ENCODE results near the gene PI4K2A.

DNA sequence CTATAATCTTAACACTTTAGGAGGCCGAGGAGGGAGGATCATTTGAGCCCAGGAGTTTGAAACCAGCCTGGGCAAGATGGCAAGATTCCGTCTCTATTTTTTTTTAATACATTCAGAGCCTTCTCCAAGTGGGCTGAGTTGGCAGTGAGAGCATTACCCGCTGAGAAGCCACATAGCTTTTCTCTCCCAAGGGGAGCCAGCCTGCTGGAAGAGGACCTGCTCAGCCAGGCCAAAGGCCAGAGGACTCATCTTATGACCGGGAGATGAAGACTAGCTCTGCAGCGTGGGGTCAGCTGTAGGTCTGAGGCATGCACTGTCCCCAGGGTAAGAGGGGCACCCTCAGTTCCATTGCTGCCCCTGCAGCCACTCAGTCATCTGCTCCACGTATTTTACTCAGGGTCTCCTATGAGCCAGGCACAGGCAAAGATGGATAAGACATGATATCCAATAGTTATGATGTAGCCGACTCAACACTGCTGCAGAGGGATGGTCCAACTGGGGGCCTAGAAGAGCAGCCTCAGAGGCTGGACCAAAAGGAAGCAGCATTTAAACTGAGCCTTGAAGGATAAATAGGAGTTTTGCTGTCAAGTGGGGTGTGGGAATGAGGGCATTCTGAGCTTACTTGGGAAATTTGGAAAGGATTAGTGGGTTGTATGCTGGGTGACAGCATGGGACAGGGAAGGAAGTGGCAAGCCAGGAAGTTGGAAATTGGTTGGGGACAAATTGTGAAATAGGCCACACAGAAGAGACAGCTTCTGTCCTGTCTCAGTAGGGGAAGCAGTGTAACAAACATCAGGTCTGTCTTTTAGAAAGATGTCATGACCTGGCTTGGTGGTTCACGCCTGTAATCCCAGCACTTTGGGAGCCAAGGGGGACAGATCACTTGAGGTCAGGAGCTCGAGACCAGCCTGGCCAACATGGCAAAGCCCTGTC lies 71.4 kb downstream of the PI4K2A start:
- TF ChIP-seq CTCF (IDR thresholded peaks at IDR 0.05) (no peak), EP300 (IDR thresholded peaks at IDR 0.05) (no peak), POLR2A (IDR thresholded peaks at IDR 0.05) (no peak), POLR2AphosphoS5 (IDR thresholded peaks at IDR 0.05) (no peak)

All from stomach (tissue), 4 donors.